Mesenchymal stem cell (in vitro differentiated cells and primary cell): ENCODE data around the gene ARHGAP32.

Experiments used
- DNase-seq: peaks from one replicate; pipeline ENCODE4 v3.0.0-alpha.2; 2013
- H2AFZ ChIP-seq: one replicate; pipeline ENCODE4 v1.6.1; 2013; ENCODE audit warnings: low read depth, mild to moderate bottlenecking, control low read depth, inconsistent platforms, low read length, moderate library complexity
- H2AK5ac ChIP-seq: 2 replicates; pipeline ENCODE4 v1.6.1; 2013; ENCODE audit warnings: low read length, moderate library complexity, mild to moderate bottlenecking, inconsistent platforms; ENCODE audit not compliant: severe bottlenecking
- H2BK120ac ChIP-seq: one replicate; pipeline ENCODE4 v1.6.1; 2013; ENCODE audit warnings: low read depth, mild to moderate bottlenecking, inconsistent platforms, low read length, moderate library complexity
- H2BK12ac ChIP-seq, 2 experiments: one replicate each; pipeline ENCODE4 v1.6.1; 2013; ENCODE audit warnings: inconsistent platforms in 2 of 2, low read length in 2 of 2, mild to moderate bottlenecking in 2 of 2, moderate library complexity in 2 of 2, control low read depth in 1 of 2
- H2BK15ac ChIP-seq: one replicate; pipeline ENCODE4 v1.6.1; 2013; ENCODE audit warnings: mild to moderate bottlenecking, low read depth, inconsistent platforms; ENCODE audit not compliant: poor library complexity, severe bottlenecking
- H2BK5ac ChIP-seq: 2 replicates; pipeline ENCODE4 v1.6.1; 2013; ENCODE audit warnings: low read depth, mild to moderate bottlenecking, low read length, control low read depth, inconsistent platforms; ENCODE audit not compliant: poor library complexity, severe bottlenecking
- H3K14ac ChIP-seq, 2 experiments: one replicate each; pipeline ENCODE4 v1.6.1; 2013; ENCODE audit warnings: inconsistent platforms in 2 of 2, low read length in 2 of 2, control low read depth in 1 of 2, mild to moderate bottlenecking in 1 of 2, moderate library complexity in 1 of 2
- H3K18ac ChIP-seq, 2 experiments: one replicate each; pipeline ENCODE4 v1.6.1; 2013; ENCODE audit warnings: inconsistent platforms in 2 of 2, low read length in 2 of 2, control low read depth in 1 of 2, low read depth in 1 of 2, mild to moderate bottlenecking in 1 of 2
- H3K23ac ChIP-seq, 2 experiments: one replicate each; pipeline ENCODE4 v1.6.1; 2013; ENCODE audit warnings: inconsistent platforms in 2 of 2, low read length in 2 of 2, mild to moderate bottlenecking in 2 of 2, moderate library complexity in 2 of 2, control low read depth in 1 of 2
- H3K27ac ChIP-seq: 2 replicates; pipeline ENCODE4 v1.5.1; 2013; ENCODE audit warnings: mild to moderate bottlenecking, moderate library complexity, low read length, control low read depth, inconsistent platforms; ENCODE audit not compliant: poor library complexity, severe bottlenecking
- H3K27me3 ChIP-seq, 2 experiments: 2 replicates each; pipeline versions ENCODE4 v1.6.1 to v1.7.0; 2013; ENCODE audit warnings: low read length in 2 of 2, mild to moderate bottlenecking in 2 of 2, moderate library complexity in 2 of 2, control low read depth in 1 of 2, inconsistent platforms in 1 of 2; ENCODE audit not compliant: control insufficient read depth in 1 of 2, insufficient read depth in 1 of 2
- H3K36me3 ChIP-seq, 2 experiments: 2 replicates each; pipeline versions ENCODE4 v1.6.1 to v1.7.0; 2013; ENCODE audit warnings: low read length in 2 of 2, control low read depth in 1 of 2, inconsistent platforms in 1 of 2, low read depth in 1 of 2, mild to moderate bottlenecking in 1 of 2; ENCODE audit not compliant: insufficient read depth in 2 of 2, control insufficient read depth in 1 of 2
- H3K4ac ChIP-seq, 2 experiments: one replicate each; pipeline ENCODE4 v1.6.1; 2013; ENCODE audit warnings: inconsistent platforms in 2 of 2, low read length in 2 of 2, mild to moderate bottlenecking in 2 of 2, moderate library complexity in 2 of 2, control low read depth in 1 of 2, low read depth in 1 of 2
- H3K4me1 ChIP-seq: 2 replicates; pipeline ENCODE4 v1.6.1; 2013; ENCODE audit warnings: low read depth, low read length, control low read depth; ENCODE audit not compliant: control insufficient read depth, insufficient read depth
- H3K4me2 ChIP-seq: 2 replicates; pipeline ENCODE4 v1.6.1; 2013; ENCODE audit warnings: low read length, mild to moderate bottlenecking, inconsistent platforms; ENCODE audit not compliant: poor library complexity, severe bottlenecking
- H3K4me3 ChIP-seq, 2 experiments: 2 replicates each; pipeline versions ENCODE4 v1.5.1 to v1.7.0; 2013; ENCODE audit warnings: low read length in 2 of 2, mild to moderate bottlenecking in 2 of 2, control low read depth in 1 of 2, low read depth in 1 of 2; ENCODE audit not compliant: insufficient read depth in 1 of 2
- H3K79me1 ChIP-seq: replicated peaks from 2 replicates; pipeline ENCODE4 v1.6.1; 2013; ENCODE audit warnings: mild to moderate bottlenecking, control low read depth, low read length, inconsistent platforms; ENCODE audit not compliant: poor library complexity, severe bottlenecking
- H3K9ac ChIP-seq: 2 replicates; pipeline ENCODE4 v1.7.0; 2013; ENCODE audit warnings: mild to moderate bottlenecking, low read length, moderate library complexity
- H3K9me3 ChIP-seq: 2 replicates; pipeline ENCODE4 v1.7.0; 2013; ENCODE audit warnings: mild to moderate bottlenecking, low read length; ENCODE audit not compliant: control insufficient read depth
- H4K8ac ChIP-seq: one replicate; pipeline ENCODE4 v1.6.1; 2013; ENCODE audit warnings: inconsistent platforms, mild to moderate bottlenecking, low read length, moderate library complexity
- H4K91ac ChIP-seq: one replicate; pipeline ENCODE4 v1.6.1; 2013; ENCODE audit warnings: mild to moderate bottlenecking, low read length, inconsistent platforms
- WGBS: methylation state at CpG from one replicate; pipeline ENCODE4 v1.1.7; 2013; ENCODE audit warnings: mixed read lengths; 5-methylcytosine and 5-hydroxymethylcytosine counted together

Gene ARHGAP32

DNA sequence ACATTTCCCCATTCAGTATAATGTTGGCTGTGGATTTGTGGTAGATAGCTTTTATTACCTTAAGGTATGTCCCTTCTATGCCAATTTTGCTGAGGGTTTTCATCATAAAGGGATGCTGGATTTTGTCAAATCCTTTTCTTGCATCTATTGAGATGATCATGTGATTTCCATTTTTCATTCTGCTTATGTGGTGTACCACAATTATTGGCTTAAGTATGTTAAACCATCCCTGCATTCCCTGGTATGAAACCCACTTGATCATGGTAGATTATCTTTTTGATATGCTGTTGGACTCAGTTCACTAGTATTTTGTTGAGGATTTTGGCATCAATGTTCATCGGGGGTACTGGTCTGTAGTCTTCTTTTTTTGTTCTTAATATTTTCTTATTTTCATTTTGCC is 44.7 kb upstream of the ARHGAP32 start:
- no peak overlapping the region for H3K4me3 ChIP-seq
- H3K18ac ChIP-seq = no peak overlapping the region
- no peak overlapping the region for H3K23ac ChIP-seq
- no peak overlapping the region for H3K14ac ChIP-seq
- no peak overlapping the region for H2BK5ac ChIP-seq
- H3K4me1 ChIP-seq = peaks cover 1% of the 10 kb centered on the region
- H4K91ac ChIP-seq = no peak overlapping the region
- no peak overlapping the region for H2BK15ac ChIP-seq
- no peaks in the 10 kb centered on the region for H3K27me3 ChIP-seq
- H3K27ac ChIP-seq = no peak overlapping the region
- H2BK120ac ChIP-seq = no peak overlapping the region
- H3K9me3 ChIP-seq = no peaks in the 10 kb centered on the region
- WGBS = no CpG with 5 or more reads among the region's 1 CpG
- no peak overlapping the region for H2AFZ ChIP-seq
- H3K9ac ChIP-seq = no peak overlapping the region
- no peak overlapping the region for H3K4ac ChIP-seq
- peaks cover 0 to 4% of the 10 kb centered on the region in 2 experiments for H3K36me3 ChIP-seq
- peaks cover 15% of the 10 kb centered on the region for H3K79me1 ChIP-seq
- H2BK12ac ChIP-seq = no peak overlapping the region
- H4K8ac ChIP-seq = no peak overlapping the region
- DNase-seq = no peak
- no peak overlapping the region for H2AK5ac ChIP-seq
- H3K4me2 ChIP-seq = no peak overlapping the region

DNA sequence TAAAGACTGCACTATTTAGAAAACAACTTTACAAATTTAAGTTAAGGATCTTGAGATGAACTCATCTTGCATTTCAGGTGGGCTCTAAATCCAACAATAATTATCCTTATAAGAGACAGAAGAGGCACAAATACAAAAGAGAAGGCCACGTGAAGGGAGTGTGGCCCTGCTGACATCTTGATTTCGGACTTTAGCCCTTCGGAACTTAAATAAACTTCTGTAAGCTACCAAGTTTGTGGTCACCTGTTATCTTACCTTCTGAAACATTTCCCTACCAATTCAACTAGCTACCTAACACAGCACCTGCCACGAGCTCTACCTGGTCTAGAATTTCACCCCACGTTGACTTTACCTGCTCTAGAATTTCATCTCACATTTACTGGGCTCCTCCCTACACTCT is 42.9 kb upstream of the ARHGAP32 start:
- Histone ChIP-seq H2AFZ (no peak overlapping the region), H2BK120ac (no peak overlapping the region), H3K4ac (no peak overlapping the region), H2BK5ac (no peak overlapping the region), H2AK5ac (no peak overlapping the region), H3K18ac (no peak overlapping the region), H4K91ac (no peak overlapping the region), H4K8ac (no peak overlapping the region), H3K4me2 (no peak overlapping the region), H3K23ac (no peak overlapping the region), H3K4me1 (peaks cover 1% of the 10 kb centered on the region), H3K14ac (no peak overlapping the region), H3K9ac (no peak overlapping the region), H3K36me3 (peaks cover 0 to 4% of the 10 kb centered on the region in 2 experiments), H3K9me3 (no peaks in the 10 kb centered on the region), H2BK12ac (no peak overlapping the region), H3K27ac (no peak overlapping the region), H2BK15ac (no peak overlapping the region), H3K79me1 (peaks cover 12% of the 10 kb centered on the region), H3K4me3 (no peak overlapping the region), H3K27me3 (no peaks in the 10 kb centered on the region)
- WGBS = 94% methylated on average over 5 of the region's 5 CpGs
- DNase-seq = no peak

DNA sequence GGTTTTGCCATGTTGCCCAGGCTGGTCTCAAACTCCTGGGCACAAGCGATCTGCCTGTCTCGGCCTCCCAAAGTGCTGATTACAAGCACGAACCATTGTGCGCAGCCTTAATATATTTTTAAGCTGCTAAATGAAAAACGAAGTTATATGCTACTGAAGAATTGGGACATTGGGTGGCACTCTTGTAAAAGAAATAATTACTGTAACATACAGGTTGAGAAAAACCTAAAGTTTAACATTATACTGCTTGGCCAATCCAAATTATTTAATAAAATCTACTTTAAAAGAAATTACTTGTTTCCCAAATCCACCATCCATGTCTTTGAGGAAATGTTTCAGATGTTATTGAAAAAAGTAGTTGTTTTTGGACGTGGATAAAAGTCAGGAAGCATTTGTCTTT is 37.9 kb upstream of the ARHGAP32 start:
- H3K36me3 ChIP-seq = no peaks in the 10 kb centered on the region
- no peaks in the 10 kb centered on the region for H3K27me3 ChIP-seq
- H3K18ac ChIP-seq = no peak overlapping the region
- no peak overlapping the region for H3K27ac ChIP-seq
- H2BK120ac ChIP-seq = no peak overlapping the region
- H3K79me1 ChIP-seq = peaks cover 11% of the 10 kb centered on the region
- peak; percentile 14 for DNase-seq
- no peak overlapping the region for H4K8ac ChIP-seq
- no peak overlapping the region for H3K4me3 ChIP-seq
- H3K4me1 ChIP-seq = peaks cover 1% of the 10 kb centered on the region
- H4K91ac ChIP-seq = no peak overlapping the region
- H2BK12ac ChIP-seq = no peak overlapping the region
- 98% methylated on average over 5 of the region's 6 CpGs for WGBS
- H2BK5ac ChIP-seq = no peak overlapping the region
- H3K4me2 ChIP-seq = no peak overlapping the region
- no peak overlapping the region for H3K9ac ChIP-seq
- H3K4ac ChIP-seq = no peak overlapping the region
- peaks cover 19% of the 10 kb centered on the region for H3K9me3 ChIP-seq
- no peak overlapping the region for H2AFZ ChIP-seq
- no peak overlapping the region for H2BK15ac ChIP-seq
- H3K14ac ChIP-seq = no peak overlapping the region
- H3K23ac ChIP-seq = no peak overlapping the region
- H2AK5ac ChIP-seq = no peak overlapping the region

DNA sequence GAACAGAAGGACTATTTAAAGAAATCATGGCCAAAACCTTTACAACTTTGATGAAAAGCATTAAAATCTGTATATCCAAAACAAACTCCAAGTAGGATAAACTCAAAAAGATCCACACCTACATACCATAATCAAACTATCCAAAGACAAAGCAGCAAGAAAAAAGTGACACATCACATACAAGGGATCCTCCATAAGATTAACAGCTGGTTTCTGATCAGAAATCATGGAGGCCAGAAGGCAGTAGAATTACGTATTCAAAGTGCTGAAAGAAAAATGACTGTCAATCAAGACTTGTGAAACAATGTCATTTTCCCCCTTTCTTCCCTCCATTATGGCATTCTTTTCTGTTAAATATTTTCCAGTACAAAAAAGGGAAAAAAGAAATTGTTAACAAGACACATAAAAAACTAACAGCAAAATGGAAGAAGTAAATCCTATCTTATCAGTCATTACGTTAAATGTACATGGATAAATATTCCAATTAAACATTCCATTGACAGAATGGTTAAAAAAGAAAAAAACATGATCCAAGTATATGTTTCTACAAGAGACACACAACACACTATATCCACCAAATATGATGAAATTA is 34.2 kb upstream of the ARHGAP32 start:
- Histone ChIP-seq H3K14ac (no peak overlapping the region), H3K27me3 (no peaks in the 10 kb centered on the region), H2BK120ac (no peak overlapping the region), H2BK15ac (no peak overlapping the region), H2BK12ac (no peak overlapping the region), H3K23ac (no peak overlapping the region), H2AK5ac (no peak overlapping the region), H3K4me3 (no peak overlapping the region), H4K8ac (no peak overlapping the region), H3K9ac (no peak overlapping the region), H3K27ac (no peak overlapping the region), H3K4me1 (no peaks in the 10 kb centered on the region), H3K36me3 (no peaks in the 10 kb centered on the region), H3K4me2 (no peak overlapping the region), H3K79me1 (peaks cover 16% of the 10 kb centered on the region), H2BK5ac (no peak overlapping the region), H2AFZ (no peak overlapping the region), H4K91ac (no peak overlapping the region), H3K4ac (no peak overlapping the region), H3K9me3 (peaks cover 19% of the 10 kb centered on the region), H3K18ac (no peak overlapping the region)
- WGBS = 100% methylated on average over 1 of the region's 2 CpGs
- no peak for DNase-seq
